Neural crest cell (in vitro differentiated cells): ENCODE data around the gene OR1Q1. TPM values are rescaled to one million over a fixed set of nuclear protein-coding genes. Genes with fewer than 3 reads are reported as not detected.
"Not testable (repeated sequence)": the region's sequence is repeated elsewhere in the genome, so short reads cannot be mapped to it uniquely, and the experiment has no call there.

Experiments used
- DNase-seq: peaks from one replicate; pipeline ENCODE4 v3.0.0; 2021; ENCODE audit warnings: low read depth, mixed read lengths, low spot score
- H3K27ac Mint-ChIP-seq: one replicate; pipeline ENCODE4 v1.8.0; 2021; ENCODE audit warnings: mild to moderate bottlenecking, mixed read lengths; ENCODE audit not compliant: unreplicated experiment
- H3K27me3 Mint-ChIP-seq: 2 replicates; pipeline ENCODE4 v1.8.0; 2021; ENCODE audit warnings: low read depth, mild to moderate bottlenecking, mixed read lengths
- H3K36me3 Mint-ChIP-seq: 2 replicates; pipeline ENCODE4 v1.8.0; 2021; ENCODE audit warnings: low read depth, mild to moderate bottlenecking, mixed read lengths
- H3K4me1 Mint-ChIP-seq: 2 replicates; pipeline ENCODE4 v1.8.0; 2021; ENCODE audit warnings: mixed read lengths
- H3K4me3 Mint-ChIP-seq: one replicate; pipeline ENCODE4 v1.8.0; 2021; ENCODE audit warnings: mild to moderate bottlenecking, mixed read lengths
- H3K9me3 Mint-ChIP-seq: 2 replicates; pipeline ENCODE4 v1.8.0; 2021; ENCODE audit warnings: mixed read lengths
- CTCF ChIP-seq: fragments of 200-600 bp; sonication (generic); conservative IDR thresholded peaks from 2 replicates; pipeline ENCODE4 v1.5.0; 2021; ENCODE audit warnings: antibody characterized with exemption, mild to moderate bottlenecking
- long read RNA-seq: library from polyadenylated mRNA; unstranded; transcript quantifications from one replicate; pipeline ENCODE4 v2.0.0, GENCODE V29; 2020
- total RNA-seq: library from RNA; stranded (reverse); gene quantifications from 2 replicates; pipeline ENCODE4 v1.2.1, GENCODE V29; 2021

The OR1Q1 gene, protein sequence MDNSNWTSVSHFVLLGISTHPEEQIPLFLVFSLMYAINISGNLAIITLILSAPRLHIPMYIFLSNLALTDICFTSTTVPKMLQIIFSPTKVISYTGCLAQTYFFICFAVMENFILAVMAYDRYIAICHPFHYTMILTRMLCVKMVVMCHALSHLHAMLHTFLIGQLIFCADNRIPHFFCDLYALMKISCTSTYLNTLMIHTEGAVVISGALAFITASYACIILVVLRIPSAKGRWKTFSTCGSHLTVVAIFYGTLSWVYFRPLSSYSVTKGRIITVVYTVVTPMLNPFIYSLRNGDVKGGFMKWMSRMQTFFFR
- total RNA-seq = not detected in 2 replicates
- long read RNA-seq = 0 reads

DNA sequence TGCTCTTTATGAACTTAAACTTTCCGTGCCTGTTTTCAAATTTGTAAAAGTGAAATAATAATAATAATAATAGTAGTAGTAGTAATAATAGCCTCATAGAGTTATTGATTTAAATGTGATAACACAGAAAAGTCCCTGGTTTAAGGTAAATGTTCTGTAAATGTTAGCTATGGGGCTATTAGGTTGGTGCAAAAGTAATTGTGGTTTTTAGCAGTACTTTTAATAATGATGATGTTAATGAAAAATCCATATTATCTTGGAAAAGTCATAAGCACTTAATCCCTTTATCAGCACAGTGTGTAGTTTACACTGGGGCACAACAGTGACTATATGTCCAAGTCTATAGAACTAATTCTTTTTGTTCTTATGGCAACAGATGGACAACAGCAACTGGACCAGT, at the start of gene OR1Q1:
OR1Q1 (plus strand) TSS at position 377 of the 400 bp plus-strand sequence; CDS start at position 377, 0 bp downstream.
- TF ChIP-seq CTCF = no peak
- H3K9me3 Mint-ChIP-seq = peaks cover 9% of the 10 kb centered on the region
- no peaks in the 10 kb centered on the region for H3K36me3 Mint-ChIP-seq
- no peak for DNase-seq
- H3K4me1 Mint-ChIP-seq = no peaks in the 10 kb centered on the region
- H3K27me3 Mint-ChIP-seq = peaks cover 8% of the 10 kb centered on the region
- H3K27ac Mint-ChIP-seq = no peak within 1 kb of the TSS
- no peak within 1 kb of the TSS for H3K4me3 Mint-ChIP-seq

DNA sequence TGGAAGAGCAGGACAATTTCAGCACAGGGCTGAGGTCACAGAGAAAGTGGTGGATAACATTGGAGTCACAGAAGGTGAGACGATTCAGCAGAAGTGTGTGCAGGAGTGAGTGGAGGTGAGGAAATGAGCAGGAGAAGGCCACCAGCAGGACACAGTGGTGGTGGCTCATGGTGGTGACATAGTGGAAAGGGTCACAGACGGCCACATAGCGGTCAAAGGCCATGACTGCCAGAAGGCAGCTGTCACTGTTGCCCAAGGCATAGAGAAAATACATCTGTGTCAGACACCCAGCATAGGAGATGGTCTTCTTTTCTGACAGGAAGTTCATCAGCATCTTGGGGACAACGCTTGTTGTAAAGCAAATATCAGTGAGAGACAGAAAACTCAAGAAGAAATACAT, 46.6 kb upstream of the OR1Q1 start:
- TF ChIP-seq CTCF = no peak
- Mint-ChIP-seq H3K36me3 (peaks cover under 1% of the 10 kb centered on the region), H3K27ac (no peak overlapping the region), H3K4me1 (no peaks in the 10 kb centered on the region), H3K4me3 (no peak overlapping the region), H3K27me3 (no peaks in the 10 kb centered on the region), H3K9me3 (peaks cover 12% of the 10 kb centered on the region)
- no peak for DNase-seq

- H3K4me3 Mint-ChIP-seq = no peak overlapping the region
- H3K27ac Mint-ChIP-seq = no peak overlapping the region
- peaks cover 7% of the 10 kb centered on the region for H3K27me3 Mint-ChIP-seq
- no peaks in the 10 kb centered on the region for H3K4me1 Mint-ChIP-seq
- TF ChIP-seq CTCF = no peak
- no peaks in the 10 kb centered on the region for H3K36me3 Mint-ChIP-seq
- DNase-seq = no peak
- peaks cover 23% of the 10 kb centered on the region for H3K9me3 Mint-ChIP-seq
Observed at GRCh38 chr9:122572456-122572855, 42.1 kb upstream of the OR1Q1 start.

DNA sequence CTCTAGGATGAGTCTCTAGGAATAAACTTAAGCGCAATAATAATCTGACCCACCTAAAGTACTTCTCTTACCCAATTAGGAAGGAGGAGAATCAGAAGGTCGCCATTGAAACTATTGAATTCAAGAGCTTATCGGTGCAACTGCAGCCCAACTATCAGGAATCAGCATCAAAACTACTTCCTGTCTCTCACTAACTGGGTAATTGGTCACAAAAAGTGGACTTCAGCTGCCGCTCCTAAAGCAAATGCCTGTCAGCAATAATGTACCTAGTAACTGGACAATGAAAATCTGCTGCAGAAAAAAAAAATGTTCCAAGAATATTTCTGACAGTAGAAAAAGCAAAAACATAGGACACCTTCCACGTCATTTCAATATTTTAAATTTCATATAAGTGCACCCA, 34.7 kb upstream of the OR1Q1 start:
- Mint-ChIP-seq H3K27me3 (no peaks in the 10 kb centered on the region), H3K36me3 (no peaks in the 10 kb centered on the region), H3K4me1 (no peaks in the 10 kb centered on the region), H3K4me3 (no peak overlapping the region), H3K9me3 (peaks cover 9% of the 10 kb centered on the region), H3K27ac (no peak overlapping the region)
- TF ChIP-seq CTCF = no peak
- DNase-seq = no peak

GRCh38 chr9:122580360-122580759, 34.2 kb upstream of the OR1Q1 start:
- TF ChIP-seq CTCF = no peak
- Mint-ChIP-seq H3K27me3 (no peaks in the 10 kb centered on the region), H3K4me1 (no peaks in the 10 kb centered on the region), H3K36me3 (no peaks in the 10 kb centered on the region), H3K9me3 (peaks cover 9% of the 10 kb centered on the region), H3K27ac (no peak overlapping the region), H3K4me3 (no peak overlapping the region)
- DNase-seq = no peak

DNA sequence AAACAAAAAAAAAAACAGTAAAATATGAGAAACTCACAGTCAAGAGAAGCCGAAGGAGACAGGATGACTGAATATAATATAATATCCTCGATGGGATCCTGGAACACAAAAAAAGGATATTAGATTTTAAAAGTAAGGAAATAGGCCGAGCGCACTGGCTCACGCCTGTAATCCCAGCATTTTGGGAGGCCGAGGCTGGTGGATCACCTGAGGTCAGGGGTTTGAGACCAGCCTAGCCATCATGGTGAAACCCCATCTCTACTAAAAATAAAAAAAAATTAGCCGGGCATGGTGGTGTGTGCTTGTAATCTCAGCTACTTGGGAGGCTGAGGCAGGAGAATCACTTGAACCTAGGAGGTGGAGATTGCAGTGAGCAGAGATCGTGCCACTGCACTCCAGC, 31.3 kb upstream of the OR1Q1 start, which contains the start of gene OR1L8:
OR1L8 (minus strand) TSS at position 101 of the 400 bp plus-strand sequence. CDS start 14,907 bp downstream, outside the sequence.
- H3K27me3 Mint-ChIP-seq, H3K27ac Mint-ChIP-seq, H3K4me1 Mint-ChIP-seq, H3K36me3 Mint-ChIP-seq, DNase-seq, H3K9me3 Mint-ChIP-seq, H3K4me3 Mint-ChIP-seq: not testable (repeated sequence)
